A549 (cell line): Measurements from ENCODE around the gene B3GAT1. TPM values are rescaled to one million over a fixed set of nuclear protein-coding genes. Genes with fewer than 3 reads are reported as not detected.

ENCODE experiments used
- ATAC-seq, 2 experiments: fragments of 200-7000 bp in 1 of 2; fragments of >200 bp in 1 of 2; cut with Nextera tagmentation in 1 of 2; cut with Tn5 transposase in 1 of 2; 3 replicates each; pipeline versions ENCODE4 v1.8.0 to v1.9.1; 2018 to 2020; ENCODE audit warnings: mild to moderate bottlenecking in 1 of 2, moderate library complexity in 1 of 2
- CTCF ChIA-PET: fragments of 300-600 bp; sonication (Branson Sonifier 250); formaldehyde crosslinking; extraction: SDS; loops from one replicate; lab custom pipeline; 2021; ENCODE audit warnings: antibody characterized with exemption, inconsistent platforms; lab: Yijun Ruan, JAX
- POLR2A ChIA-PET: fragments of 350-600 bp; formaldehyde crosslinking; extraction: SDS; loops from one replicate; lab custom pipeline; 2021; ENCODE audit warnings: antibody characterized with exemption, inconsistent platforms; lab: Yijun Ruan, JAX
- DNase-seq, 2 experiments: peaks; one replicate each; pipeline versions ENCODE4 v3.0.0 to v3.0.0-alpha.2; 2011 to 2016; ENCODE audit warnings: low read depth in 1 of 2, low spot score in 1 of 2
- FAIRE-seq: peaks from 2 replicates; lab custom pipeline; 2011; peaks lifted over from hg19 to GRCh38; lab: Jason Lieb, UNC
- H3K27ac ChIP-seq, 2 experiments: fragments of >200 bp; sonication (Bioruptor Twin); formaldehyde crosslinking; 3 replicates each; pipeline ENCODE4 v1.5.1; 2016 to 2017
- H3K4me1 ChIP-seq: fragments of >200 bp; sonication (Bioruptor Twin); formaldehyde crosslinking; 3 replicates; pipeline ENCODE4 v1.6.1; 2016
- H3K4me2 ChIP-seq: fragments of >200 bp; sonication (Bioruptor Twin); formaldehyde crosslinking; 3 replicates; pipeline ENCODE4 v1.6.1; 2016
- H3K4me3 ChIP-seq: fragments of >200 bp; sonication (Bioruptor Twin); formaldehyde crosslinking; 3 replicates; pipeline ENCODE4 v1.5.1; 2016
- H3K9me3 ChIP-seq: fragments of >200 bp; sonication (Bioruptor Twin); formaldehyde crosslinking; 3 replicates; pipeline ENCODE4 v1.6.1; 2016
- BHLHE40 ChIP-seq: IDR thresholded peaks from 2 replicates; pipeline ENCODE4 v1.6.1; 2012; ENCODE audit warnings: low read depth, low read length, inconsistent platforms
- CBX8 ChIP-seq: fragments of 200-600 bp; sonication (generic); IDR thresholded peaks from 2 replicates; pipeline ENCODE4 v1.6.1; 2016
- CHD2 ChIP-seq: fragments of 150-350 bp; IDR thresholded peaks from 2 replicates; pipeline ENCODE4 v1.6.1; 2014; ENCODE audit warnings: low read length; ENCODE audit not compliant: partially characterized antibody
- EHF ChIP-seq: fragments of 250-450 bp; sonication (Bioruptor Pico); IDR thresholded peaks from 2 replicates; pipeline ENCODE4 v1.5.0; 2020; ENCODE audit warnings: mild to moderate bottlenecking
- EHMT2 ChIP-seq: fragments of 200-600 bp; sonication (generic); IDR thresholded peaks from 2 replicates; pipeline ENCODE4 v1.6.1; 2016; ENCODE audit warnings: antibody characterized with exemption, low read depth, mild to moderate bottlenecking, moderate library complexity
- ELK1 ChIP-seq: fragments of 150-350 bp; IDR thresholded peaks from 2 replicates; pipeline ENCODE4 v1.6.1; 2014; ENCODE audit warnings: low read depth, mild to moderate bottlenecking, low read length
- ESRRA ChIP-seq: fragments of 150-350 bp; IDR thresholded peaks from 2 replicates; pipeline ENCODE4 v1.6.1; 2014; ENCODE audit warnings: mild to moderate bottlenecking, low read length, borderline replicate concordance
- FOSL2 ChIP-seq, 2 experiments: fragments of 450-650 bp in 1 of 2; fragments of >200 bp in 1 of 2; sonication (Bioruptor Twin) in 1 of 2; formaldehyde crosslinking; IDR thresholded peaks; 2 replicates each; pipeline versions ENCODE4 v1.5.0 to v1.6.1; 2016 to 2020; ENCODE audit warnings: mild to moderate bottlenecking in 1 of 2, moderate library complexity in 1 of 2
- HDAC2 ChIP-seq: fragments of 200-600 bp; sonication (generic); IDR thresholded peaks from 2 replicates; pipeline ENCODE4 v1.6.1; 2016
- HES2 ChIP-seq: fragments of >200 bp; sonication (Bioruptor Twin); formaldehyde crosslinking; IDR thresholded peaks from 2 replicates; pipeline ENCODE4 v1.6.1; 2016
- HMGXB4 ChIP-seq: fragments of 250-450 bp; sonication (Bioruptor Pico); IDR thresholded peaks from 2 replicates; pipeline ENCODE4 v1.5.0; 2021; ENCODE audit warnings: mild to moderate bottlenecking, moderate library complexity, borderline replicate concordance
- JUNB ChIP-seq: fragments of >200 bp; sonication (Bioruptor Twin); formaldehyde crosslinking; IDR thresholded peaks from 2 replicates; pipeline ENCODE4 v1.6.1; 2016
- MAFK ChIP-seq: fragments of 450-650 bp; IDR thresholded peaks from 2 replicates; pipeline ENCODE4 v1.6.1; 2014; ENCODE audit not compliant: partially characterized antibody
- MAZ ChIP-seq: fragments of 150-350 bp; IDR thresholded peaks from 2 replicates; pipeline ENCODE4 v1.6.1; 2014; ENCODE audit warnings: antibody characterized with exemption, low read depth, low read length, borderline replicate concordance
- NPAS2 ChIP-seq: fragments of 250-450 bp; sonication (Bioruptor Pico); IDR thresholded peaks from 2 replicates; pipeline ENCODE4 v1.8.0; 2022; ENCODE audit warnings: mild to moderate bottlenecking, moderate library complexity, borderline replicate concordance
- RFX5 ChIP-seq: fragments of 450-650 bp; IDR thresholded peaks from 2 replicates; pipeline ENCODE4 v1.7.1; 2014; ENCODE audit warnings: antibody characterized with exemption, mild to moderate bottlenecking, moderate library complexity
- RNF2 ChIP-seq: fragments of 200-600 bp; sonication (generic); IDR thresholded peaks from 2 replicates; pipeline ENCODE4 v1.6.1; 2016; ENCODE audit warnings: low read depth, mild to moderate bottlenecking, antibody characterized with exemption, moderate library complexity, borderline replicate concordance
- SMC3 ChIP-seq: fragments of >200 bp; sonication (Bioruptor Twin); formaldehyde crosslinking; IDR thresholded peaks from 3 replicates; pipeline ENCODE4 v1.6.1; 2018; ENCODE audit warnings: inconsistent platforms
- SREBF2 ChIP-seq: fragments of 450-650 bp; IDR thresholded peaks from 2 replicates; pipeline ENCODE4 v1.6.1; 2014; ENCODE audit warnings: mild to moderate bottlenecking, moderate library complexity
- TP53 ChIP-seq: fragments of 250-450 bp; sonication (Bioruptor Pico); IDR thresholded peaks from 2 replicates; pipeline ENCODE4 v1.5.0; 2021; ENCODE audit warnings: mild to moderate bottlenecking, moderate library complexity
- ZC3H11A ChIP-seq: fragments of 450-650 bp; IDR thresholded peaks from 2 replicates; pipeline ENCODE4 v1.6.1; 2014; ENCODE audit warnings: antibody characterized with exemption, mild to moderate bottlenecking
- WGBS: methylation state at CpG from one replicate; pipeline ENCODE4 v1.1.6; 2017; ENCODE audit errors: missing lambda C conversion rate; 5-methylcytosine and 5-hydroxymethylcytosine counted together
- polyA plus RNA-seq, 4 experiments: library from polyadenylated mRNA; depleted of rRNA in 3 of 4; stranded (reverse); fragments of >200 nt; fragmentation: RNase III in 1 of 4; extraction: RNeasy Plus Mini Kit Qiagen cat#74134 plus additional on column Dnase treatment in 1 of 4; gene quantifications; 2 replicates in 3 of 4; 3 replicates in 1 of 4; pipeline ENCODE4 v1.2.3, GENCODE V29; 2011 to 2017

Gene B3GAT1
- polyA plus RNA-seq, 2 of the 4 experiments (the other 2 are of a cell fraction) = not detected

- TF ChIP-seq NPAS2 (CRISPR knock-in tag) (no peak), SMC3 (no peak), MAFK (no peak)
Measured at GRCh38 chr11:134367781-134368180, 44.3 kb downstream of the B3GAT1 start (continued).

DNA sequence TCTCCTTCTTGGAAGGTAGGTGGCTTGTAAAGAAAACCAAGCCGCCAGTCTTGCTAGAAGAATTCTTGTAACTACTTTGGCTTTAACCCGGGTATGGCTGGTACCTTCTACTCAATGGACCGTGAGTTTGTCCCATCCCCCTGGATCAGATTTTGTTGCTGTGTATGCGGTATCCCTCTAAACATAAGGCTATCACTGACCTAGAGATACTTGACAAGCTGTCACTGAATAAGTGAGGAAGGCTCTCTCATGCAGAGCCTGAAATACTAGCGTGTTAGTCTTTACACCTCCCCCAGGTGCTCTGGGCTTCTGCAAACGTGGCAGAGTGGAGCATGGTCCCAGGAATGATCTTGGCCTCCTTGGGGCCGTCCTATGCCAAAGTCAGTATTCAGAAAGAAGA is 45.8 kb downstream of the B3GAT1 start:
- WGBS = 55% methylated on average over 7 of the region's 7 CpGs
- no peak for ATAC-seq
- H3K4me2 ChIP-seq = no peak overlapping the region

DNA sequence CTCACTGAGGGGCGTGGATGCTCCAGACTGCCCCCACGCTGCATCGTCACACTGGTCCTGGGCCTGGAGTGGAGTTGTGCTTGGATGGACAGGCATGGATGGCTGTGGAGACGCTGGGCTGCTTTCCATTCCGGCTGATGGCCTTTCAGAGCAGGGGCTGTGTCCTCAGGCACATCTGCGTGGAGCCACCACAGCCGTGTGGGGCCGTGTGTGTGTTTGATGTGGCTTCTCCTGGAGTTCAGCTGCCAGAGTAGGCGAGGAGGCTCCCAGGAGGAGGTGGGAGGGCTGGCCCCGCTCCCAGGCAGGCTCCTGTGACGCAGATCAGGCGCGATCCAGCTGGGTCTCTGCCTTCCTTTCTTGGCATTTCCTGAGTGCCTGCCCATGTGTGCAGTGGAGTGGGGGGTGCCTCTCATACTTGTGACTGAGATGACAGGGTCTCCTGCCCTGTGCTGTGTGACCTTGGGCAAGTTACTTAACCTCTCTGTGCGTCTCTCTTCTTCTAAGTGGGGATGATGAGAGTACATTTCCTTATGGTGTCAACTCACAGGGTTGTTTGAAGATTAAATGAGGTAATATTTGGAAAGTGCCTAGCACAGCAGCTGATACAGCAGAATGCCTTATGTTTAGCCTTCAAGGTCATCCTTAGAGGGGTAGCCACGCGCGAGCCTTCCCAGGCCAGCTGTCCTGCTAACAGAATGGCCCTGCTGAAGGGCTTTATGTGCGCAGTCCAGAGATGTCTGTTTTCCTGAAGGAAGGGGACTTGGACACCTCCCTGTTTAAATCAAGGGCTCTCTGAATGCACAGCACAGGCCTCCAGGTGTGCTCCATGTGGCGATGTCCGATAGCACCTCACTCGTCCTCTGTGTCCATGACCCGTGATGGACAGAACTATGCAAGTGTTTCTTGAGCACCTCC is 46.8 kb downstream of the B3GAT1 start:
- CTCF ChIA-PET = no interaction called here
- TF ChIP-seq NPAS2 (CRISPR knock-in tag) (no peak), FOSL2 (IDR thresholded peaks at IDR 0.05) (no peak), FOSL2 (CRISPR knock-in tag; IDR thresholded peaks at IDR 0.05) (no peak), EHMT2 (no peak)
- H3K4me1 ChIP-seq = no peaks in the 10 kb centered on the region
- no peaks in the 10 kb centered on the region for H3K9me3 ChIP-seq
- H3K27ac ChIP-seq = no peak overlapping the region
- 78% methylated on average over 9 of the region's 22 CpGs for WGBS
- POLR2A ChIA-PET = no interaction called here
- H3K4me3 ChIP-seq = no peak overlapping the region
- no peak overlapping the region for H3K4me2 ChIP-seq
- no peak for ATAC-seq
- no peak for FAIRE-seq
- no peak for DNase-seq

More for the DNA sequence above, 45.8 kb downstream of the B3GAT1 start:
- TF ChIP-seq SREBF2 (no peak), ESRRA (no peak), RNF2 (no peak), CHD2 (no peak), RFX5 (no peak), FOSL2 (IDR thresholded peaks at IDR 0.05) (no peak), FOSL2 (CRISPR knock-in tag; IDR thresholded peaks at IDR 0.05) (no peak), HMGXB4 (CRISPR knock-in tag) (no peak), JUNB (no peak), CBX8 (no peak)
- TF ChIP-seq, all 56 proteins: peak for 0
- ChIA-PET CTCF (no interaction called here), POLR2A (no interaction called here)
- no peak for DNase-seq
- no peak overlapping the region for H3K4me3 ChIP-seq
- no peak for FAIRE-seq
- no peaks in the 10 kb centered on the region for H3K9me3 ChIP-seq
- H3K4me1 ChIP-seq = no peaks in the 10 kb centered on the region
- no peak overlapping the region for H3K27ac ChIP-seq

- Histone ChIP-seq H3K9me3 (no peaks in the 10 kb centered on the region), H3K4me1 (no peaks in the 10 kb centered on the region), H3K4me3 (no peak overlapping the region), H3K4me2 (no peak overlapping the region), H3K27ac (no peak overlapping the region)
- POLR2A ChIA-PET = no interaction called here
- CTCF ChIA-PET = no interaction called here
- WGBS = 33% methylated on average over 1 of the region's 9 CpGs
- FAIRE-seq (no peak), ATAC-seq (no peak), DNase-seq (no peak)
- TF ChIP-seq TP53 (CRISPR knock-in tag) = no peak
- no peak for TF ChIP-seq FOSL2 (IDR thresholded peaks at IDR 0.05)
- TF ChIP-seq FOSL2 (CRISPR knock-in tag; IDR thresholded peaks at IDR 0.05) = no peak
- TF ChIP-seq HES2 = no peak
- no peak for TF ChIP-seq RFX5
- no peak for TF ChIP-seq SREBF2
- no peak for TF ChIP-seq ZC3H11A
- TF ChIP-seq ELK1 = no peak
- TF ChIP-seq HDAC2 = no peak
- no peak for TF ChIP-seq EHF
- no peak for TF ChIP-seq MAZ
- no peak for TF ChIP-seq BHLHE40
Measured at GRCh38 chr11:134364261-134364660, 47.8 kb downstream of the B3GAT1 start.
